ENCODE data around the gene SNTG2.

Gene SNTG2

DNA sequence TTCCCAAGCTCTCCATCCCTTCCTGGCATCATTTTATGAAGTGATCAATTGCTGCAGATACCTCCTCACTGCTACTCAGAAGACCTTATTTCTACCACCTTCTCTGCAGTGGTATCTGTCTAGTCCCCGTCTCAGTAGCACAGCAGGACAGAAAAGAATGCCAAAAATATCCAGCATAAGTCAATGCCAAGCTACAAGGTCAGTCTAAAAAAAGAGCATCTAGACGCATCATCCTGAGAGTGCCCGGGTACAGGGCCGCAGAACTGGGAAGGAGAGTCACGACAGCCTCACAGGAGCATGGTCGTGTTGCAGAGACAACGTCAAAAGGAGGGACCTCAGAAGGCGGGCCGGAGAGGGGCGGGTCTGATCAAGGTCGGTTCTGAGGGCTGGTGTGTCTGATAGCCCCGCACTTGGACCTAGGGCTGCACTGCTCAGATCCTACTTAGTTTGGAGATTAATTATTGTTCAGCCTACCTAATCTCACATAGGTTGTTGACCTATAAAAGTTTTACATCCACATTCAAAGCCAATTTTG is 24.3 kb upstream of the SNTG2 start:
- no peak overlapping the region for H3K9ac ChIP-seq (ENCODE audit: low read depth, low read length, poor library complexity, severe bottlenecking)
- H3K9me3 ChIP-seq (ENCODE audit: insufficient read depth, low read depth, low read length), result 0 out of 2 replicates have a peak, but pooled peaks cover 3% of the 10 kb centered on the region
- no peak overlapping the region for H3K4me3 ChIP-seq (ENCODE audit: low read length, poor library complexity, severe bottlenecking)
- H2AFZ ChIP-seq (ENCODE audit: low read length), result no peak overlapping the region
- H4K20me1 ChIP-seq (ENCODE audit: insufficient read depth, low read length, poor library complexity, severe bottlenecking), result no peaks in the 10 kb centered on the region
- no peaks in the 10 kb centered on the region for H3K36me3 ChIP-seq (ENCODE audit: insufficient read depth, low read length)
- no peaks in the 10 kb centered on the region for H3K4me1 ChIP-seq (ENCODE audit: insufficient read depth, low read length, poor library complexity, severe bottlenecking)
- no peaks in the 10 kb centered on the region for H3F3A ChIP-seq (ENCODE audit: low read depth)
- H3K27me3 ChIP-seq (ENCODE audit: insufficient read depth, low read length, poor library complexity, severe bottlenecking), result no peaks in the 10 kb centered on the region
- H3K79me2 ChIP-seq (ENCODE audit: insufficient read depth, low read length), result no peaks in the 10 kb centered on the region
- H3K9me2 ChIP-seq (replicated peaks; ENCODE audit: low read depth, low read length), result no peaks in the 10 kb centered on the region
- no peak overlapping the region for H3K4me2 ChIP-seq (ENCODE audit: low read depth, low read length, poor library complexity, severe bottlenecking)
- TF ChIP-seq EZH2phosphoT487 (IDR thresholded peaks at IDR 0.05; ENCODE audit: borderline replicate concordance), result no peak
- TF ChIP-seq, protein P1, sequence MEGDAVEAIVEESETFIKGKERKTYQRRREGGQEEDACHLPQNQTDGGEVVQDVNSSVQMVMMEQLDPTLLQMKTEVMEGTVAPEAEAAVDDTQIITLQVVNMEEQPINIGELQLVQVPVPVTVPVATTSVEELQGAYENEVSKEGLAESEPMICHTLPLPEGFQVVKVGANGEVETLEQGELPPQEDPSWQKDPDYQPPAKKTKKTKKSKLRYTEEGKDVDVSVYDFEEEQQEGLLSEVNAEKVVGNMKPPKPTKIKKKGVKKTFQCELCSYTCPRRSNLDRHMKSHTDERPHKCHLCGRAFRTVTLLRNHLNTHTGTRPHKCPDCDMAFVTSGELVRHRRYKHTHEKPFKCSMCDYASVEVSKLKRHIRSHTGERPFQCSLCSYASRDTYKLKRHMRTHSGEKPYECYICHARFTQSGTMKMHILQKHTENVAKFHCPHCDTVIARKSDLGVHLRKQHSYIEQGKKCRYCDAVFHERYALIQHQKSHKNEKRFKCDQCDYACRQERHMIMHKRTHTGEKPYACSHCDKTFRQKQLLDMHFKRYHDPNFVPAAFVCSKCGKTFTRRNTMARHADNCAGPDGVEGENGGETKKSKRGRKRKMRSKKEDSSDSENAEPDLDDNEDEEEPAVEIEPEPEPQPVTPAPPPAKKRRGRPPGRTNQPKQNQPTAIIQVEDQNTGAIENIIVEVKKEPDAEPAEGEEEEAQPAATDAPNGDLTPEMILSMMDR (conservative IDR thresholded peaks at IDR 0.05; ENCODE audit: low read length), result no peak

GRCh38 chr2:926896-927295 is 23.8 kb upstream of the SNTG2 start:
- TF ChIP-seq, protein P1 (conservative IDR thresholded peaks at IDR 0.05; ENCODE audit: low read length), result no peak
- no peak for TF ChIP-seq EZH2phosphoT487 (IDR thresholded peaks at IDR 0.05; ENCODE audit: borderline replicate concordance)
- Histone ChIP-seq H3K36me3 (ENCODE audit: insufficient read depth, low read length) (no peaks in the 10 kb centered on the region), H3K27me3 (ENCODE audit: insufficient read depth, low read length, poor library complexity, severe bottlenecking) (no peaks in the 10 kb centered on the region)

GRCh38 chr2:929011-929735 is 21.5 kb upstream of the SNTG2 start:
- Histone ChIP-seq H3K27me3 (ENCODE audit: insufficient read depth, low read length, poor library complexity, severe bottlenecking) (no peaks in the 10 kb centered on the region), H3F3A (ENCODE audit: low read depth) (no peaks in the 10 kb centered on the region)

More at GRCh38 chr2:926896-927295, 23.8 kb upstream of the SNTG2 start:
- Histone ChIP-seq H3K4me3 (ENCODE audit: low read length, poor library complexity, severe bottlenecking) (no peak overlapping the region), H3K9me3 (ENCODE audit: insufficient read depth, low read depth, low read length) (0 out of 2 replicates have a peak, but pooled peaks cover 3% of the 10 kb centered on the region), H3K9ac (ENCODE audit: low read depth, low read length, poor library complexity, severe bottlenecking) (no peak overlapping the region), H3K9me2 (replicated peaks; ENCODE audit: low read depth, low read length) (no peaks in the 10 kb centered on the region), H4K20me1 (ENCODE audit: insufficient read depth, low read length, poor library complexity, severe bottlenecking) (no peaks in the 10 kb centered on the region), H2AFZ (ENCODE audit: low read length) (no peak overlapping the region), H3K4me2 (ENCODE audit: low read depth, low read length, poor library complexity, severe bottlenecking) (no peak overlapping the region), H3K79me2 (ENCODE audit: insufficient read depth, low read length) (no peaks in the 10 kb centered on the region), H3F3A (ENCODE audit: low read depth) (no peaks in the 10 kb centered on the region), H3K4me1 (ENCODE audit: insufficient read depth, low read length, poor library complexity, severe bottlenecking) (no peaks in the 10 kb centered on the region)

More at GRCh38 chr2:929011-929735, 21.5 kb upstream of the SNTG2 start:
- Histone ChIP-seq H3K9me2 (replicated peaks; ENCODE audit: low read depth, low read length) (no peaks in the 10 kb centered on the region), H2AFZ (ENCODE audit: low read length) (no peak overlapping the region), H3K36me3 (ENCODE audit: insufficient read depth, low read length) (no peaks in the 10 kb centered on the region), H3K9ac (ENCODE audit: low read depth, low read length, poor library complexity, severe bottlenecking) (no peak overlapping the region), H4K20me1 (ENCODE audit: insufficient read depth, low read length, poor library complexity, severe bottlenecking) (no peaks in the 10 kb centered on the region), H3K9me3 (ENCODE audit: insufficient read depth, low read depth, low read length) (0 out of 2 replicates have a peak, but pooled peaks cover 3% of the 10 kb centered on the region), H3K4me3 (ENCODE audit: low read length, poor library complexity, severe bottlenecking) (no peak overlapping the region), H3K4me1 (ENCODE audit: insufficient read depth, low read length, poor library complexity, severe bottlenecking) (no peaks in the 10 kb centered on the region), H3K4me2 (ENCODE audit: low read depth, low read length, poor library complexity, severe bottlenecking) (no peak overlapping the region), H3K79me2 (ENCODE audit: insufficient read depth, low read length) (no peaks in the 10 kb centered on the region)
- TF ChIP-seq, protein P1 (conservative IDR thresholded peaks at IDR 0.05; ENCODE audit: low read length), result no peak
- TF ChIP-seq EZH2phosphoT487 (IDR thresholded peaks at IDR 0.05; ENCODE audit: borderline replicate concordance), result no peak
